SU-DHL-6 (cell line): ENCODE results near the gene ISLR.

Experiments
- H2AFZ ChIP-seq: fragments of 200-600 bp; sonication (generic); 2 replicates; pipeline ENCODE4 v1.6.1; 2014; ENCODE audit warnings: low read depth, mild to moderate bottlenecking, moderate library complexity, mixed read lengths, antibody characterized with exemption, low read length; ENCODE audit not compliant: severe bottlenecking
- H3F3A ChIP-seq: fragments of 200-600 bp; shearing (Covaris generic); 2 replicates; pipeline ENCODE4 v1.6.0; 2016; ENCODE audit warnings: antibody characterized with exemption, mild to moderate bottlenecking; ENCODE audit not compliant: insufficient read depth
- H3K27ac ChIP-seq: fragments of 200-600 bp; sonication (generic); 2 replicates; pipeline ENCODE4 v1.5.1; 2016; ENCODE audit warnings: low read depth, mild to moderate bottlenecking, low read length, moderate library complexity, mixed read lengths
- H3K27me3 ChIP-seq: fragments of 200-600 bp; sonication (generic), shearing (Covaris generic); 2 replicates; pipeline ENCODE4 v1.6.0; 2014; ENCODE audit warnings: mild to moderate bottlenecking, low read length
- H3K36me3 ChIP-seq: fragments of 200-600 bp; sonication (generic); 2 replicates; pipeline ENCODE4 v1.6.1; 2014; ENCODE audit warnings: mild to moderate bottlenecking, low read length, mixed read lengths
- H3K4me2 ChIP-seq: fragments of 300-600, 200-600 bp; shearing (Covaris generic), sonication (generic); 2 replicates; pipeline ENCODE4 v1.6.0; 2014; ENCODE audit warnings: low read length, low read depth, mild to moderate bottlenecking; ENCODE audit not compliant: poor library complexity, severe bottlenecking
- H3K4me3 ChIP-seq: fragments of 200-600 bp; sonication (generic); 2 replicates; pipeline ENCODE4 v1.5.1; 2014; ENCODE audit warnings: antibody characterized with exemption, low read length, mild to moderate bottlenecking, mixed read lengths; ENCODE audit not compliant: insufficient read depth, poor library complexity, severe bottlenecking
- H3K79me2 ChIP-seq: fragments of 200-600 bp; sonication (generic); 2 replicates; pipeline ENCODE4 v1.6.1; 2014; ENCODE audit warnings: mild to moderate bottlenecking, low read length, moderate library complexity; ENCODE audit not compliant: insufficient read depth
- H3K9ac ChIP-seq: fragments of 200-600 bp; sonication (generic); 2 replicates; pipeline ENCODE4 v1.7.0; 2014; ENCODE audit warnings: mild to moderate bottlenecking, low read length
- H3K9me2 ChIP-seq: fragments of 200-600 bp; sonication (generic); replicated peaks from 2 replicates; pipeline ENCODE4 v1.6.1; 2014; ENCODE audit warnings: low read length; ENCODE audit not compliant: insufficient read depth
- H3K9me3 ChIP-seq: fragments of 200-600 bp; sonication (generic); 2 replicates; pipeline ENCODE4 v1.6.1; 2014; ENCODE audit warnings: low read length, mixed read lengths; ENCODE audit not compliant: insufficient read depth
- H4K20me1 ChIP-seq: fragments of 200-600 bp; sonication (generic); 2 replicates; pipeline ENCODE4 v1.6.1; 2014; ENCODE audit warnings: low read depth, mild to moderate bottlenecking, antibody characterized with exemption, low read length, moderate library complexity, mixed read lengths
- CTCF ChIP-seq: fragments of 200-600 bp; sonication (generic); IDR thresholded peaks from one replicate; pipeline ENCODE4 v1.5.1; 2017; ENCODE audit warnings: antibody characterized with exemption, mild to moderate bottlenecking, low read length, moderate library complexity; ENCODE audit not compliant: insufficient read depth, poor library complexity, severe bottlenecking
- EZH2phosphoT487 ChIP-seq: fragments of 200-600 bp; sonication (generic), shearing (Covaris generic); conservative IDR thresholded peaks from 2 replicates; pipeline ENCODE4 v1.6.1; 2018; ENCODE audit warnings: mild to moderate bottlenecking, antibody characterized with exemption, low read length, moderate library complexity, mixed read lengths

ISLR gene

GRCh38 chr15:74214324-74215021 lies 41.0 kb downstream of the ISLR start:
- Histone ChIP-seq H3K27ac (no peak overlapping the region), H3K36me3 (no peaks in the 10 kb centered on the region), H3K9me3 (no peaks in the 10 kb centered on the region), H3K9me2 (no peaks in the 10 kb centered on the region), H3K9ac (no peak overlapping the region), H3K4me3 (no peak overlapping the region), H3K27me3 (no peaks in the 10 kb centered on the region), H3K79me2 (no peaks in the 10 kb centered on the region), H4K20me1 (no peaks in the 10 kb centered on the region), H2AFZ (no peak overlapping the region), H3F3A (no peaks in the 10 kb centered on the region), H3K4me2 (no peak overlapping the region)
- no peak for TF ChIP-seq EZH2phosphoT487
- TF ChIP-seq CTCF = no peak

GRCh38 chr15:74215958-74216357 lies 42.4 kb downstream of the ISLR start:
- no peaks in the 10 kb centered on the region for H3K79me2 ChIP-seq
- H3K27me3 ChIP-seq = no peaks in the 10 kb centered on the region
- TF ChIP-seq EZH2phosphoT487 = no peak
- no peak for TF ChIP-seq CTCF
- H3K9me3 ChIP-seq = no peaks in the 10 kb centered on the region
- no peaks in the 10 kb centered on the region for H4K20me1 ChIP-seq
- H3K4me2 ChIP-seq = no peak overlapping the region
- H3K27ac ChIP-seq = no peak overlapping the region
- no peak overlapping the region for H2AFZ ChIP-seq
- H3K36me3 ChIP-seq = no peaks in the 10 kb centered on the region
- H3F3A ChIP-seq = no peaks in the 10 kb centered on the region
- H3K9ac ChIP-seq = no peak overlapping the region
- H3K9me2 ChIP-seq = no peaks in the 10 kb centered on the region
- no peak overlapping the region for H3K4me3 ChIP-seq

GRCh38 chr15:74216949-74217348 lies 43.4 kb downstream of the ISLR start:
- H3K4me3 ChIP-seq = no peak overlapping the region
- no peaks in the 10 kb centered on the region for H3K79me2 ChIP-seq
- no peaks in the 10 kb centered on the region for H3K27me3 ChIP-seq
- TF ChIP-seq EZH2phosphoT487 (no peak), CTCF (no peak)
- H4K20me1 ChIP-seq = no peaks in the 10 kb centered on the region
- H3K36me3 ChIP-seq = no peaks in the 10 kb centered on the region
- H3K9me3 ChIP-seq = no peaks in the 10 kb centered on the region
- no peak overlapping the region for H2AFZ ChIP-seq
- H3K9me2 ChIP-seq = no peaks in the 10 kb centered on the region
- no peak overlapping the region for H3K4me2 ChIP-seq
- no peaks in the 10 kb centered on the region for H3F3A ChIP-seq
- no peak overlapping the region for H3K9ac ChIP-seq
- no peak overlapping the region for H3K27ac ChIP-seq
